HepG2 (cell line): ENCODE results near the gene COBL. TPM values are rescaled to one million over a fixed set of nuclear protein-coding genes. Genes with fewer than 3 reads are reported as not detected.

ENCODE experiments used
- ATAC-seq: fragments of 200-7000 bp; cut with Tn5 transposase; 3 replicates; pipeline ENCODE4 v1.9.1; 2020; ENCODE audit warnings: mild to moderate bottlenecking, moderate library complexity
- BruUV-seq: library from RNA; stranded (reverse); fragments of 400-500 nt; replicated peaks from 2 replicates; lab custom pipeline; 2021; lab: Mats Ljungman, UMichigan
- CTCF ChIA-PET: fragments of 300-600 bp; formaldehyde crosslinking; extraction: SDS; loops from one replicate; lab custom pipeline; 2021; ENCODE audit warnings: low total read pairs, inconsistent platforms, low intra/inter-chr PET ratio; lab: Yijun Ruan, JAX
- POLR2A ChIA-PET: fragments of 350-600 bp; sonication (Branson Sonifier 250); formaldehyde crosslinking; loops from one replicate; lab custom pipeline; 2020; ENCODE audit warnings: antibody characterized with exemption, inconsistent platforms; lab: Yijun Ruan, JAX
- DNase-seq: peaks from one replicate; pipeline ENCODE4 v3.0.0-alpha.2; 2015; ENCODE audit warnings: low spot score
- FAIRE-seq: peaks from 3 replicates; lab custom pipeline; 2011; peaks lifted over from hg19 to GRCh38; lab: Jason Lieb, UNC
- H2AFZ ChIP-seq: one replicate; pipeline ENCODE4 v1.6.1; 2011; ENCODE audit warnings: low read length, inconsistent platforms
- H3K27ac ChIP-seq: fragments of 300-600 bp; 3 replicates; pipeline ENCODE4 v1.8.0; 2011; ENCODE audit warnings: mixed run types, mild to moderate bottlenecking, mixed read lengths, low read length, inconsistent platforms; ENCODE audit not compliant: insufficient read depth; ENCODE audit errors: extremely low read length
- H3K27me3 ChIP-seq, 2 experiments: fragments of 200-600 bp in 1 of 2; 2 replicates in 1 of 2; 3 replicates in 1 of 2; pipeline versions ENCODE4 v1.6.0 to v1.8.0; 2011; ENCODE audit warnings: low read length in 2 of 2, mild to moderate bottlenecking in 2 of 2, moderate library complexity in 2 of 2, inconsistent platforms in 1 of 2; ENCODE audit not compliant: insufficient read depth in 2 of 2, control insufficient read depth in 1 of 2
- H3K36me3 ChIP-seq, 2 experiments: fragments of 200-600 bp in 1 of 2; replicated peaks in 1 of 2; 2 replicates in 1 of 2; 3 replicates in 1 of 2; pipeline versions ENCODE4 v1.5.1 to v1.8.0; 2011; ENCODE audit warnings: low read length in 2 of 2, inconsistent platforms in 1 of 2; ENCODE audit not compliant: insufficient read depth in 2 of 2, control insufficient read depth in 1 of 2
- H3K4me1 ChIP-seq: 2 replicates; pipeline ENCODE4 v1.5.1; 2012; ENCODE audit warnings: low read length, inconsistent platforms; ENCODE audit not compliant: insufficient read depth
- H3K4me2 ChIP-seq: 2 replicates; pipeline ENCODE4 v1.6.0; 2011; ENCODE audit warnings: low read depth, low read length, inconsistent platforms
- H3K4me3 ChIP-seq, 3 experiments: fragments of 200-600 bp in 1 of 3; sonication (generic), shearing (Covaris generic) in 1 of 3; replicated peaks in 1 of 3; 2 replicates each; pipeline ENCODE4 v1.5.1; 2011 to 2016; ENCODE audit warnings: low read length in 3 of 3, inconsistent platforms in 2 of 3, low read depth in 2 of 3, mild to moderate bottlenecking in 2 of 3, control low read depth in 1 of 3, mixed read lengths in 1 of 3; ENCODE audit not compliant: insufficient read depth in 1 of 3
- H3K79me2 ChIP-seq: one replicate; pipeline ENCODE4 v1.6.1; 2011; ENCODE audit warnings: low read length, inconsistent platforms; ENCODE audit not compliant: insufficient read depth
- H3K9ac ChIP-seq: 2 replicates; pipeline ENCODE4 v1.6.0; 2011; ENCODE audit warnings: mild to moderate bottlenecking, low read depth, low read length, inconsistent platforms; ENCODE audit not compliant: insufficient read depth
- H3K9me3 ChIP-seq: 2 replicates; pipeline ENCODE4 v1.5.1; 2012; ENCODE audit warnings: mild to moderate bottlenecking, low read length
- H4K20me1 ChIP-seq: 2 replicates; pipeline ENCODE4 v1.6.0; 2011; ENCODE audit warnings: inconsistent platforms, mild to moderate bottlenecking, low read length, moderate library complexity; ENCODE audit not compliant: insufficient read depth
- CBX2 ChIP-seq, 2 experiments: fragments of 200-600 bp in 1 of 2; sonication (generic); formaldehyde crosslinking in 1 of 2; IDR thresholded peaks; 2 replicates each; pipeline versions ENCODE4 v1.7.0 to v1.8.1; 2018 to 2022; ENCODE audit warnings: low read depth in 2 of 2, low read length in 1 of 2, mild to moderate bottlenecking in 1 of 2, missing genetic modification reagents in 1 of 2
- FOXK2 ChIP-seq: fragments of 450-650 bp; IDR thresholded peaks from 2 replicates; pipeline ENCODE4 v1.6.1; 2016
- HCFC1 ChIP-seq: fragments of 150-350 bp; IDR thresholded peaks from 2 replicates; pipeline ENCODE4 v1.6.1; 2014; ENCODE audit warnings: low read depth, low read length
- MBD4 ChIP-seq: IDR thresholded peaks from 2 replicates; pipeline ENCODE4 v1.6.1; 2012; ENCODE audit warnings: low read length, inconsistent platforms, borderline replicate concordance
- MTERF4 ChIP-seq: sonication (generic); formaldehyde crosslinking; IDR thresholded peaks from 2 replicates; pipeline ENCODE4 v1.8.0; 2023; ENCODE audit warnings: mild to moderate bottlenecking, missing genetic modification reagents
- MYPOP ChIP-seq: sonication (generic); formaldehyde crosslinking; IDR thresholded peaks from 2 replicates; pipeline ENCODE4 v1.8.1; 2023; ENCODE audit warnings: mild to moderate bottlenecking, moderate library complexity, missing genetic modification reagents
- NFYB ChIP-seq: sonication (generic); formaldehyde crosslinking; IDR thresholded peaks from 2 replicates; pipeline ENCODE4 v1.4.0; 2020; ENCODE audit warnings: missing genetic modification reagents
- PRDM10 ChIP-seq: sonication (generic); formaldehyde crosslinking; IDR thresholded peaks from 2 replicates; pipeline ENCODE4 v1.4.0; 2020; ENCODE audit warnings: low read depth, missing genetic modification reagents
- ZNF639 ChIP-seq: conservative IDR thresholded peaks from 2 replicates; pipeline ENCODE4 v1.6.1; 2018; ENCODE audit warnings: missing genetic modification reagents
- ZNF660 ChIP-seq: sonication (generic); formaldehyde crosslinking; IDR thresholded peaks from 2 replicates; pipeline ENCODE4 v1.5.1; 2020; ENCODE audit warnings: mild to moderate bottlenecking, low read depth, missing genetic modification reagents, borderline replicate concordance
- ZNF773 ChIP-seq: sonication (generic); formaldehyde crosslinking; IDR thresholded peaks from 2 replicates; pipeline ENCODE4 v1.4.0; 2020; ENCODE audit warnings: missing genetic modification reagents, borderline replicate concordance
- WGBS: methylation state at CpG from one replicate; pipeline ENCODE4 v1.1.6; 2017; ENCODE audit warnings: low lambda C conversion rate; 5-methylcytosine and 5-hydroxymethylcytosine counted together
- in situ Hi-C: cut with HindIII; loops from 2 replicates; pipeline ENCODE4 v1.10.0; 2017; ENCODE audit warnings: low pct_unique_long_range_greater_than_20kb; ENCODE audit not compliant: extremely low pct_ligation_motif_present
- intact Hi-C: fragments of 100-400 bp; cut with micrococcal nuclease; formaldehyde crosslinking; loops from one replicate; pipeline ENCODE4 v1.10.0; 2022; ENCODE audit not compliant: unreplicated experiment
- polyA plus RNA-seq, 8 experiments: library from polyadenylated mRNA; depleted of rRNA in 3 of 8; stranded (reverse) in 7 of 8; unstranded in 1 of 8; fragments of >200 nt; fragmentation: Illumina TruSeq in 4 of 8; extraction: Trizol in 4 of 8; gene quantifications; 2 replicates each; pipeline versions ENCODE4 v1.2.1 to v1.2.3, GENCODE V29; 2011 to 2016; ENCODE audit warnings: low read depth in 4 of 8, missing spikeins in 1 of 8, mixed read lengths in 1 of 8; ENCODE audit not compliant: insufficient read depth in 1 of 8
- total RNA-seq, 5 experiments: library from RNA; depleted of rRNA; stranded (reverse); fragments of >200 nt; fragmentation: Illumina TruSeq; extraction: Trizol; gene quantifications; 2 replicates each; pipeline ENCODE4 v1.2.3, GENCODE V29; 2016; ENCODE audit warnings: low read depth in 1 of 5

COBL gene
- total and polyA plus RNA-seq, 2 of the 13 experiments (the other 11 are each of a cell fraction or from before 2014, with no cell fraction given) = 3.8 to 4.9 TPM

- Histone ChIP-seq H3K27ac (no peak overlapping the region), H3K9ac (no peak overlapping the region), H3K9me3 (no peaks in the 10 kb centered on the region), H3K27me3 (no peaks in the 10 kb centered on the region), H3K79me2 (no peaks in the 10 kb centered on the region), H4K20me1 (no peaks in the 10 kb centered on the region), H3K36me3 (no peaks in the 10 kb centered on the region), H3K4me2 (no peak overlapping the region), H2AFZ (no peak overlapping the region), H3K4me1 (no peaks in the 10 kb centered on the region), H3K4me3 (no peak overlapping the region)
- in situ Hi-C loops = no loop called here
- no peak for FAIRE-seq
- BruUV-seq = no TSS peak
- no peak for DNase-seq
- ATAC-seq = no peak
- ChIA-PET CTCF (no interaction called here), POLR2A (no interaction called here)
- no peak for TF ChIP-seq ZNF773
- TF ChIP-seq MTERF4 (CRISPR knock-in tag) = no peak
- no peak for TF ChIP-seq FOXK2
- TF ChIP-seq MYPOP (CRISPR knock-in tag) = no peak
- 90% methylated on average over 3 of the region's 4 CpGs for WGBS
- intact Hi-C loops = no loop called here
Observed at GRCh38 chr7:51124321-51124720, 192.3 kb downstream of the COBL start.

- Histone ChIP-seq H3K36me3 (no peaks in the 10 kb centered on the region), H3K4me1 (no peaks in the 10 kb centered on the region), H3K9me3 (no peaks in the 10 kb centered on the region), H2AFZ (no peak overlapping the region), H3K9ac (no peak overlapping the region), H3K27ac (no peak overlapping the region), H3K27me3 (no peaks in the 10 kb centered on the region), H4K20me1 (no peaks in the 10 kb centered on the region), H3K4me3 (no peak overlapping the region), H3K79me2 (no peaks in the 10 kb centered on the region), H3K4me2 (no peak overlapping the region)
- no peak for FAIRE-seq
- POLR2A ChIA-PET = no interaction called here
- no peak for ATAC-seq
- no TSS peak for BruUV-seq
- intact Hi-C loops (no loop called here), in situ Hi-C loops (no loop called here)
- 92% methylated on average over 3 of the region's 3 CpGs for WGBS
- CTCF ChIA-PET = no interaction called here
- DNase-seq = no peak
- no peak for TF ChIP-seq NFYB (CRISPR knock-in tag)
- no peak for TF ChIP-seq ZNF660 (CRISPR knock-in tag)
- no peak for TF ChIP-seq PRDM10 (CRISPR knock-in tag)
- TF ChIP-seq ZNF639 = no peak
- TF ChIP-seq HCFC1 = no peak
- TF ChIP-seq CBX2 (IDR thresholded peaks at IDR 0.05; ENCODE audit: low read depth, low read length) = no peak
- no peak for TF ChIP-seq CBX2 (CRISPR knock-in tag; IDR thresholded peaks at IDR 0.05; ENCODE audit: low read depth)
- no peak for TF ChIP-seq MBD4
Observed at GRCh38 chr7:51123322-51124019, 193.1 kb downstream of the COBL start.
